Breast epithelium (tissue), 4 donors: ENCODE data around the gene NRG3. TPM values are rescaled to one million over a fixed set of nuclear protein-coding genes. Genes with fewer than 3 reads are reported as not detected.

Experiments
- DNase-seq, 2 donors: peaks; one replicate each; pipeline ENCODE4 v3.0.0-alpha.2; 2019; ENCODE audit warnings: low spot score in 2 of 2
- H3K27ac ChIP-seq, 2 donors: fragments of 200-600 bp; sonication (generic) in 1 of 2; one replicate each; pipeline ENCODE4 v1.5.1; 2016 to 2019; ENCODE audit warnings: mild to moderate bottlenecking in 1 of 2
- H3K27me3 ChIP-seq, 2 donors: fragments of 200-600 bp; sonication (generic) in 1 of 2; one replicate each; pipeline versions ENCODE4 v1.5.1 to v1.6.0; 2017 to 2019; ENCODE audit warnings: control low read depth in 1 of 2, mild to moderate bottlenecking in 1 of 2
- H3K36me3 ChIP-seq: fragments of 200-600 bp; one replicate; pipeline ENCODE4 v1.5.1; 2019
- H3K4me1 ChIP-seq, 2 donors: fragments of 200-600 bp; sonication (generic); one replicate each; pipeline ENCODE4 v1.5.1; 2016 to 2019; ENCODE audit warnings: control low read depth in 1 of 2
- H3K4me3 ChIP-seq, 3 donors: fragments of 200-600 bp; sonication (generic); 1 replicate in 2 of 3; 2 replicates in 1 of 3; pipeline ENCODE4 v1.5.1; 2016 to 2019; ENCODE audit warnings: mild to moderate bottlenecking in 3 of 3, moderate library complexity in 2 of 3
- H3K9me3 ChIP-seq, 2 donors: fragments of 200-600 bp; sonication (generic) in 1 of 2; one replicate each; pipeline ENCODE4 v1.5.1; 2016 to 2019; ENCODE audit warnings: control low read depth in 1 of 2
- POLR2A ChIP-seq: fragments of 450-650 bp; IDR thresholded peaks from one replicate; pipeline ENCODE4 v1.6.1; 2016; ENCODE audit warnings: antibody characterized with exemption, mild to moderate bottlenecking, moderate library complexity
- POLR2AphosphoS5 ChIP-seq, 3 donors: sonication (generic); formaldehyde crosslinking; IDR thresholded peaks; one replicate each; pipeline ENCODE4 v1.6.1; 2017; ENCODE audit warnings: antibody characterized with exemption in 3 of 3
- intact Hi-C: fragments of 100-400 bp; cut with DNase I; formaldehyde crosslinking; loops from one replicate; pipeline ENCODE4 v1.15.1; 2023; ENCODE audit warnings: low total_unique reads
- total RNA-seq, 3 donors: library from RNA; depleted of rRNA; stranded (reverse); fragments of >200 nt; gene quantifications; one replicate each; pipeline ENCODE4 v1.1.0, GENCODE V29; 2016
- TF ChIP-seq, protein P1 (sequence below), 3 donors: fragments of 450-650 bp; IDR thresholded peaks; one replicate each; pipeline ENCODE4 v1.5.1; 2016 to 2017; ENCODE audit warnings: antibody characterized with exemption in 3 of 3, mild to moderate bottlenecking in 3 of 3, moderate library complexity in 3 of 3

Gene NRG3
- total RNA-seq, 3 donors from 2014 or later: 0.16 to 0.88 (median 0.33) TPM

DNA sequence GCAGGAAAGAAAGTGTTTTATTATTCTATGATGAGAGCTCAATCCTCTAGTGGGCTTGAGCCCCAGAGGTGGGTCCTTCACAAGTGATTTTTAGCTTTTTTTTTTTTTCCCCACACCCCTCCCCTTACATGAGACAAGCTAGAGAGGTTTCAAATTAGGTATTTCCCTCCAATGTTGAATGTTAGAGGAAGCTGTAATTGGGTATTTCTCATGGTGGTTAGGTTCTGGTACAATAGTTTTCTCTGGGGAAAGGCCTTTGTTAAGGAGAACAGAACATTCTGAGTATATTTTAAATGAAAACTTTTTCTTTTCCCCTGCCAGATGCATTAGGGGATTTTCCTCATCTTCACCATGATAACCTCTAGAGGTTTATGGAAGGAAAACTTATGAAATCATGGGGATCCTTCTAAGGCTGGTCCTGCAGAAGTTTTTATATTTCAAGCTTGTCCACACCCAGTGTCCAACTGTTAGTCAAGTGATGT is 1039.7 kb downstream of the NRG3 start:
- no peak overlapping the region for H3K4me3 ChIP-seq
- no peaks in the 10 kb centered on the region for H3K4me1 ChIP-seq
- DNase-seq: no peak
- H3K36me3 ChIP-seq: peaks cover 4% of the 10 kb centered on the region
- H3K9me3 ChIP-seq: no peaks in the 10 kb centered on the region
- intact Hi-C loops: no loop called here
- no peak for TF ChIP-seq POLR2AphosphoS5 (IDR thresholded peaks at IDR 0.05)
- no peak for TF ChIP-seq POLR2A
- TF ChIP-seq, protein P1, sequence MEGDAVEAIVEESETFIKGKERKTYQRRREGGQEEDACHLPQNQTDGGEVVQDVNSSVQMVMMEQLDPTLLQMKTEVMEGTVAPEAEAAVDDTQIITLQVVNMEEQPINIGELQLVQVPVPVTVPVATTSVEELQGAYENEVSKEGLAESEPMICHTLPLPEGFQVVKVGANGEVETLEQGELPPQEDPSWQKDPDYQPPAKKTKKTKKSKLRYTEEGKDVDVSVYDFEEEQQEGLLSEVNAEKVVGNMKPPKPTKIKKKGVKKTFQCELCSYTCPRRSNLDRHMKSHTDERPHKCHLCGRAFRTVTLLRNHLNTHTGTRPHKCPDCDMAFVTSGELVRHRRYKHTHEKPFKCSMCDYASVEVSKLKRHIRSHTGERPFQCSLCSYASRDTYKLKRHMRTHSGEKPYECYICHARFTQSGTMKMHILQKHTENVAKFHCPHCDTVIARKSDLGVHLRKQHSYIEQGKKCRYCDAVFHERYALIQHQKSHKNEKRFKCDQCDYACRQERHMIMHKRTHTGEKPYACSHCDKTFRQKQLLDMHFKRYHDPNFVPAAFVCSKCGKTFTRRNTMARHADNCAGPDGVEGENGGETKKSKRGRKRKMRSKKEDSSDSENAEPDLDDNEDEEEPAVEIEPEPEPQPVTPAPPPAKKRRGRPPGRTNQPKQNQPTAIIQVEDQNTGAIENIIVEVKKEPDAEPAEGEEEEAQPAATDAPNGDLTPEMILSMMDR (IDR thresholded peaks at IDR 0.05): no peak
- no peaks in the 10 kb centered on the region for H3K27me3 ChIP-seq
- no peak overlapping the region for H3K27ac ChIP-seq

DNA sequence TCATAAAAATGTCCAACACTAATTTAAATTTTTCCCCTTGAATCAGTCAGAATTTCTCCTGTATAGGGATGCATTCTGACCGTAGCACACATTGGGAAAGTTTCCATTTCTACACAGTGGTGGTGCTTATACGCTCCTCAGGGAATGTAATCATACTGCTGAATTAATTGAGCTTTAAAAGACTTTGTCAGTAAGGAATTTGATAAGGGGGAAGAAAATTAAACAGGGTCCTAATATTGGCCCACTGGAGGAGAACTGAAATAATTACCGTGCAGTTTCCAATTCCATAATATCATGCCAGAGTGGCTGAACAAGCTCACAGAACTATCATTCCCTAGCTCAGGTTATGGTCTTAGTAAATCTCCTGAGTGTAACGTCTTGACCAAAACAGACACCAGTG is 1041.9 kb downstream of the NRG3 start:
- TF ChIP-seq, protein P1 (IDR thresholded peaks at IDR 0.05): no peak
- no peak for TF ChIP-seq POLR2AphosphoS5 (IDR thresholded peaks at IDR 0.05)
- TF ChIP-seq POLR2A: no peak
- H3K27me3 ChIP-seq: no peaks in the 10 kb centered on the region
- peaks cover 0 to 7% of the 10 kb centered on the region in 2 donors for H3K9me3 ChIP-seq
- no peak for DNase-seq
- no peak overlapping the region for H3K27ac ChIP-seq
- H3K36me3 ChIP-seq: no peaks in the 10 kb centered on the region
- no peaks in the 10 kb centered on the region for H3K4me1 ChIP-seq
- intact Hi-C loops: no loop called here
- no peak overlapping the region for H3K4me3 ChIP-seq

DNA sequence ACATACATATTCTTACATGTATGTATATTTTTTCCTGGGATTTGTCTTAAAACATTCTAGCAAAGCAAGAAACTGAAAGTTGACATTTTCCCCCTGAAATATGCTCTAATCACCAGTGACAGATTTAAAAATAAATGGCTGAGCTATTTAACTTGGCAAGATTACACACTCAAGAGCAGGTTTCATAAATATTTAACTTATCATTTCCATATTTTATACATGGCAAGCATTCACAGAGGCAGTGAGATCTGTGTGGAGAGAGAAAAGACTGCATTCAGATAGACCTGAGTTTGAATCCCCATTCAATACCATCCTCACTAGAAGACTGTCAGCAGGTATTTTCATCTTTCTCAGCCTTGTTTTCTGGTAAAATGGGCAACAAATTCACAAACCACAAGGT is 1043.0 kb downstream of the NRG3 start:
- intact Hi-C loops: no loop called here
- TF ChIP-seq, protein P1 (IDR thresholded peaks at IDR 0.05): no peak
- Histone ChIP-seq H3K27me3 (no peaks in the 10 kb centered on the region), H3K4me3 (no peak overlapping the region), H3K27ac (no peak overlapping the region), H3K9me3 (peaks cover 0 to 7% of the 10 kb centered on the region in 2 donors), H3K4me1 (no peaks in the 10 kb centered on the region), H3K36me3 (no peaks in the 10 kb centered on the region)
- DNase-seq: no peak

DNA sequence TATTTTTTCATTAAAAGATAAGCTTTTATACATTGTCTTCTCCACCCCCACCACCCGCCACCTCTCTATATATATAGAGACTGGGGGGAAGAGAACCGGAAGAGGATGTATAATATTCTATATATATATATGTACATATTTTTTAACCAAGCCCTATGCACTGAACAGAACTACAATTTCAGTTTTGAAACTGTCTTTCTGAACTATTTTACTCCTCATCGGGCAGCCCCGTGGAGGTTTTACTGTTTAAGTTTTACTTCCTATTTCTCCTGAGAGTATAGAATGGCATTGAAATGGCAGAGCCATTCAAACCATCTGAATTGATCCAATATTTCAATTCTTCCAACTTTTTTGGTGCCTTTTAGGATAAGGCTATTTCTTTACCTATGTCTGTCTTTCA is 1047.1 kb downstream of the NRG3 start:
- intact Hi-C loops: no loop called here
- Histone ChIP-seq H3K36me3 (no peaks in the 10 kb centered on the region), H3K4me3 (no peak overlapping the region), H3K27me3 (no peaks in the 10 kb centered on the region), H3K27ac (no peak overlapping the region), H3K4me1 (no peaks in the 10 kb centered on the region), H3K9me3 (peaks cover 0 to 7% of the 10 kb centered on the region in 2 donors)
- no peak for TF ChIP-seq POLR2A
- TF ChIP-seq POLR2AphosphoS5 (IDR thresholded peaks at IDR 0.05): no peak
- TF ChIP-seq, protein P1 (IDR thresholded peaks at IDR 0.05): no peak
- DNase-seq: no peak

DNA sequence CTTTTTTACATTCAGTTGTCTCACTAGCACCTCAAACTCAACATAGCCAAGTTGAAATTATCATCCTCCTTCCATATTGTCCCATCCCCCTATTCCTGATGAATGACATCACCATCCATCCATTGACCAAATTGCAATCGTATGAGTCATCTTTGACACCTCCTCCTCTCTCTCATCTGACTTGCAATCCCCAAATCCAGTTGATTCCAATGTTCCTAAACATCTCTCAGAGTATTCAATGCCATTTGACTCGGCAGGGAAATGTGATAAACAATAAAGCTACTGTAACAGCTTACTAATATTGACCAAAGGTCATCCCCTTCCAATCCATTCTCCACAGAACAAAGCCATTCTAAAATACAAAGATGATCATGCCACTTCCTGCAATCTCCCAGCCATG is 1047.8 kb downstream of the NRG3 start:
- intact Hi-C loops: no loop called here
- Histone ChIP-seq H3K27me3 (no peaks in the 10 kb centered on the region), H3K4me1 (no peaks in the 10 kb centered on the region), H3K36me3 (no peaks in the 10 kb centered on the region), H3K9me3 (peaks cover 0 to 7% of the 10 kb centered on the region in 2 donors), H3K27ac (no peak overlapping the region), H3K4me3 (no peak overlapping the region)
- no peak for DNase-seq
- TF ChIP-seq POLR2A: no peak
- TF ChIP-seq POLR2AphosphoS5 (IDR thresholded peaks at IDR 0.05): no peak
- TF ChIP-seq, protein P1 (IDR thresholded peaks at IDR 0.05): no peak
